OCI-LY3 (cell line): Measurements from ENCODE around the gene ACTG2.

Source experiments
- EZH2phosphoT487 ChIP-seq: fragments of 200-600 bp; shearing (Covaris generic); IDR thresholded peaks from 2 replicates; pipeline ENCODE4 v1.6.1; 2018; ENCODE audit warnings: antibody characterized with exemption, mixed run types, low read depth
- TF ChIP-seq, protein P1 (sequence below): fragments of 200-600, 300-600 bp; sonication (generic); IDR thresholded peaks from 2 replicates; pipeline ENCODE4 v1.5.1; 2014; ENCODE audit warnings: antibody characterized with exemption, low read length, low read depth

DNA sequence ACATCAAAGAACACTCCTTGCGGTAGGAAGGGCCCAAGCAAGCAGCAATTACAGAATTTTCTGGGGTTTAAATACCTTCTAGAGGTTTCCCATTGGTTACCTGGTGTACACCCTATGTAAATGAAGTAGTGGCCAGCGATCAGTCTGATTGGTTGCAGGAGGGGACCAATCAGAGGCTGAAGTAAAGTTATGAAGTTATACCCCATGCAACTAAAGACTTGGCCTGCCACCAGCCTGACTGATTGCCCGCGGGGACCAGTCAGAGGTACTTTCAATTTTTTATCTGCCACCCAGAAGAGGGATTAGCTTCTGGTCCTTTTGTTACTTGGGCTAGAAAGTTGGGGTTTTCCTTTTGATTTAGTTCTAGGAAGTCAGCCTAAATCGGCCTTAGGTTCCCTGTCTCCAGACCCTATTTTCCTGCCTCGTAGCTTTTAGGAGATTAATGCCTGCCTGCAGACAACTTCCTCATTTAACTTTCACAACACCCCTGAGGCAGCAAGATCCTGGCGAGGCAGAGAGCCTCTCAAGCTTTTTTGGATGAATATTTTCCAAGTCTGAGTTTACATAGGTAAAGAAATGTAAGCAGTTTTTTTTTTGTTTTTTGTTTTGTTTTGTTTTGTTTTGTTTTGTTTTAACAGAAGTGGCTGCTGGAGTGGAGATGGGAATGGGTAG lies 32.4 kb downstream of the ACTG2 start:
- TF ChIP-seq, protein P1, sequence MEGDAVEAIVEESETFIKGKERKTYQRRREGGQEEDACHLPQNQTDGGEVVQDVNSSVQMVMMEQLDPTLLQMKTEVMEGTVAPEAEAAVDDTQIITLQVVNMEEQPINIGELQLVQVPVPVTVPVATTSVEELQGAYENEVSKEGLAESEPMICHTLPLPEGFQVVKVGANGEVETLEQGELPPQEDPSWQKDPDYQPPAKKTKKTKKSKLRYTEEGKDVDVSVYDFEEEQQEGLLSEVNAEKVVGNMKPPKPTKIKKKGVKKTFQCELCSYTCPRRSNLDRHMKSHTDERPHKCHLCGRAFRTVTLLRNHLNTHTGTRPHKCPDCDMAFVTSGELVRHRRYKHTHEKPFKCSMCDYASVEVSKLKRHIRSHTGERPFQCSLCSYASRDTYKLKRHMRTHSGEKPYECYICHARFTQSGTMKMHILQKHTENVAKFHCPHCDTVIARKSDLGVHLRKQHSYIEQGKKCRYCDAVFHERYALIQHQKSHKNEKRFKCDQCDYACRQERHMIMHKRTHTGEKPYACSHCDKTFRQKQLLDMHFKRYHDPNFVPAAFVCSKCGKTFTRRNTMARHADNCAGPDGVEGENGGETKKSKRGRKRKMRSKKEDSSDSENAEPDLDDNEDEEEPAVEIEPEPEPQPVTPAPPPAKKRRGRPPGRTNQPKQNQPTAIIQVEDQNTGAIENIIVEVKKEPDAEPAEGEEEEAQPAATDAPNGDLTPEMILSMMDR: no peak
- no peak for TF ChIP-seq EZH2phosphoT487
